Right ventricle myocardium superior (tissue), 1 donor: Measurements from ENCODE around the gene ADGRG3. TPM values are rescaled to one million over a fixed set of nuclear protein-coding genes. Genes with fewer than 3 reads are reported as not detected.

Experiments
- ATAC-seq: fragments of 200-7000 bp; cut with Tn5 transposase; one replicate; pipeline ENCODE4 v1.9.1; 2020; ENCODE audit warnings: mild to moderate bottlenecking; ENCODE audit not compliant: poor library complexity
- DNase-seq: peaks from one replicate; pipeline ENCODE4 v3.0.0-alpha.2; 2020
- intact Hi-C: fragments of 100-400 bp; cut with DNase I; formaldehyde crosslinking; loops from one replicate; pipeline ENCODE4 v1.11.2; 2022
- total RNA-seq: library from RNA; stranded (reverse); fragmentation: NEBNext Ultra II Directional; extraction: Animal tissue kit (Norgen Biotek cat#: 25700); gene quantifications from one replicate; pipeline ENCODE4 v1.2.1, GENCODE V29; 2021
- donor health status: DM: no; HTN: yes; CAD: no; lungs with severe emphysema.

Gene ADGRG3
- total RNA-seq, 1 donor from 2014 or later, result 0.48 TPM

- no peak for ATAC-seq
- intact Hi-C loops, result no loop called here
- DNase-seq, result no peak
These were observed 38.3 kb upstream of the ADGRG3 start for GRCh38 chr16:57629516-57630406.

GRCh38 chr16:57630407-57630797, 37.7 kb upstream of the ADGRG3 start:
- no peak for DNase-seq
- intact Hi-C loops, result no loop called here
- no peak for ATAC-seq

- intact Hi-C loops, result no loop called here
- DNase-seq (no peak), ATAC-seq (no peak)
These were observed 36.9 kb upstream of the ADGRG3 start for GRCh38 chr16:57630931-57631845.

GRCh38 chr16:57632568-57632967, 35.5 kb upstream of the ADGRG3 start:
- DNase-seq, result peak; percentile 54
- intact Hi-C loops, result no loop called here
- peak; percentile 5 for ATAC-seq

GRCh38 chr16:57633383-57634064, 34.6 kb upstream of the ADGRG3 start:
- no peak for DNase-seq
- no peak for ATAC-seq
- intact Hi-C loops, result no loop called here

GRCh38 chr16:57634171-57634570, 33.9 kb upstream of the ADGRG3 start:
- intact Hi-C loops, result no loop called here
- no peak for ATAC-seq
- no peak for DNase-seq

- intact Hi-C loops, result no loop called here
- DNase-seq (no peak), ATAC-seq (no peak)
These were observed 32.6 kb upstream of the ADGRG3 start for GRCh38 chr16:57635266-57636097.

GRCh38 chr16:57636184-57636583, 31.9 kb upstream of the ADGRG3 start:
- ATAC-seq (no peak), DNase-seq (no peak)
- intact Hi-C loops, result no loop called here

- intact Hi-C loops, result no loop called here
- no peak for ATAC-seq
- no peak for DNase-seq
These were observed 31.1 kb upstream of the ADGRG3 start for GRCh38 chr16:57637020-57637419.

- intact Hi-C loops, result no loop called here
- DNase-seq (peak; percentile 64), ATAC-seq (peak; percentile 30)
These were observed 30.7 kb upstream of the ADGRG3 start for GRCh38 chr16:57637424-57637823.

- ATAC-seq, result no peak
- DNase-seq, result no peak
- intact Hi-C loops, result no loop called here
These were observed 30.1 kb upstream of the ADGRG3 start for GRCh38 chr16:57637965-57638364.

GRCh38 chr16:57638381-57638780, 29.7 kb upstream of the ADGRG3 start:
- ATAC-seq (no peak), DNase-seq (no peak)
- intact Hi-C loops, result no loop called here

GRCh38 chr16:57639172-57639887, 28.8 kb upstream of the ADGRG3 start:
- no peak for DNase-seq
- ATAC-seq, result peak; percentile 50

GRCh38 chr16:57640185-57640584, 27.9 kb upstream of the ADGRG3 start:
- DNase-seq, result no peak
- ATAC-seq, result no peak
- intact Hi-C loops, result no loop called here

More at GRCh38 chr16:57639172-57639887, 28.8 kb upstream of the ADGRG3 start:
- intact Hi-C loops, result no loop called here

- intact Hi-C loops, result no loop called here
- DNase-seq (no peak), ATAC-seq (peak; percentile 62)
These were observed 27.5 kb upstream of the ADGRG3 start for GRCh38 chr16:57640612-57641011.

GRCh38 chr16:57642160-57643135, 25.7 kb upstream of the ADGRG3 start:
- intact Hi-C loops, result no loop called here
- DNase-seq (no peak), ATAC-seq (no peak)
